Omental fat pad (tissue), 4 donors: ENCODE data around the gene SGSH. TPM values are rescaled to one million over a fixed set of nuclear protein-coding genes. Genes with fewer than 3 reads are reported as not detected.
A peak's percentile ranks its signal among the peaks of the same experiment; 100 is the strongest.

ENCODE experiments used
- ATAC-seq: fragments of 150-250 bp; one replicate; pipeline ENCODE4 v1.9.1; 2016; ENCODE audit warnings: mild to moderate bottlenecking, moderate library complexity; ENCODE audit not compliant: low FRiP score
- DNase-seq: peaks from one replicate; pipeline ENCODE4 v3.0.0-alpha.2; 2019; ENCODE audit warnings: low spot score
- total RNA-seq, 4 donors: library from RNA; depleted of rRNA; stranded (reverse); fragments of >200 nt; gene quantifications; one replicate each; pipeline ENCODE4 v1.1.0, GENCODE V29; 2016
- TF ChIP-seq, protein P1 (sequence below), 3 donors: fragments of 450-650 bp; IDR thresholded peaks; one replicate each; pipeline ENCODE4 v1.5.1; 2016 to 2017; ENCODE audit warnings: antibody characterized with exemption in 3 of 3, mild to moderate bottlenecking in 3 of 3, moderate library complexity in 2 of 3

The SGSH gene
- total RNA-seq, 4 donors from 2014 or later, result 16.2 to 32.2 (median 28.0) TPM

DNA sequence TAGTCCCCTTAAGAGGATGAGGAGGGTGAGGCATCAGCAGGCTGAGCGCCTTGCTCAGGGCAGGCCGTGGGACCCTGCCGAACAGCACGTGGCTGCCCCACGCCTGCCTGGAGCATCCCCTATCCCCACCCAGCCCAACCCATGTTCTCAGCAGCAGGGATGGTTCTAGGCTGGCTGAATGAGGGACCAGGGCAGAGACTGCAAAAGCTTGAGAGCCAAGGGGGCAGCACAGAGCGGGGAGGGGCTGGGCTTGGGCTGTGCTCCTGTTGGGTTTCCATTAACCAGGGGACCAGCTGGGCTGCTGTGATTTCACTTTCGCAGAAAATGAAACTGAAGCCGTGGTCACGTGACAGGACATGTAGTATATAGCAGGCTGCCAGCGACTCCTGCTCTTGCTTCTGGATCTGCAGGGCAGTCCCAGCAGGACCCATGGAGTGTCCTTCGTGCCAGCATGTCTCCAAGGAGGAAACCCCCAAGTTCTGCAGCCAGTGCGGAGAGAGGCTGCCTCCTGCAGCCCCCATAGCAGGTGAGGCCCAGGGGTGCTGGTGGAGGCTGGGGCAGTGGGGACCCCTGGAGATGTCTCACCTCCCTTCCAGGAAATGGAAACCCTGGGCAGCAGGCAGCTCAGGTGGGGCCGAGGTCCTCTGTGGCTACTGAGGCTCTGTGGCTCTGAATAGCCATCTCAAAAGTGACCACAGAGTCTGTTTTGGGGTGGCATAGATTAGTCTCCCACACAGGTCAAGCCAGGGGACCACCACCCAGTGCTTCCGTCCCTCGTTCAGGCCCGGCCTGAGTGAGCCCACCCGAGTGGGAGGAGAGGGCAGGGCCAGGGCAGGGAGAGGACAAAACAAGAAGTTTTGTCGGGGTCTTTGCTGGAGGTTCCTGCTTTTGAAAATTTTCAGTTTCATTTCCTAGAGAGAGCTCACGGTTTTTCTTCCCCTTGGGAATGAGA, 43.4 kb upstream of the SGSH start:
- TF ChIP-seq, protein P1, sequence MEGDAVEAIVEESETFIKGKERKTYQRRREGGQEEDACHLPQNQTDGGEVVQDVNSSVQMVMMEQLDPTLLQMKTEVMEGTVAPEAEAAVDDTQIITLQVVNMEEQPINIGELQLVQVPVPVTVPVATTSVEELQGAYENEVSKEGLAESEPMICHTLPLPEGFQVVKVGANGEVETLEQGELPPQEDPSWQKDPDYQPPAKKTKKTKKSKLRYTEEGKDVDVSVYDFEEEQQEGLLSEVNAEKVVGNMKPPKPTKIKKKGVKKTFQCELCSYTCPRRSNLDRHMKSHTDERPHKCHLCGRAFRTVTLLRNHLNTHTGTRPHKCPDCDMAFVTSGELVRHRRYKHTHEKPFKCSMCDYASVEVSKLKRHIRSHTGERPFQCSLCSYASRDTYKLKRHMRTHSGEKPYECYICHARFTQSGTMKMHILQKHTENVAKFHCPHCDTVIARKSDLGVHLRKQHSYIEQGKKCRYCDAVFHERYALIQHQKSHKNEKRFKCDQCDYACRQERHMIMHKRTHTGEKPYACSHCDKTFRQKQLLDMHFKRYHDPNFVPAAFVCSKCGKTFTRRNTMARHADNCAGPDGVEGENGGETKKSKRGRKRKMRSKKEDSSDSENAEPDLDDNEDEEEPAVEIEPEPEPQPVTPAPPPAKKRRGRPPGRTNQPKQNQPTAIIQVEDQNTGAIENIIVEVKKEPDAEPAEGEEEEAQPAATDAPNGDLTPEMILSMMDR (IDR thresholded peaks at IDR 0.05), result no peak
- DNase-seq (peak; percentile 70), ATAC-seq (peak; percentile 33)

DNA sequence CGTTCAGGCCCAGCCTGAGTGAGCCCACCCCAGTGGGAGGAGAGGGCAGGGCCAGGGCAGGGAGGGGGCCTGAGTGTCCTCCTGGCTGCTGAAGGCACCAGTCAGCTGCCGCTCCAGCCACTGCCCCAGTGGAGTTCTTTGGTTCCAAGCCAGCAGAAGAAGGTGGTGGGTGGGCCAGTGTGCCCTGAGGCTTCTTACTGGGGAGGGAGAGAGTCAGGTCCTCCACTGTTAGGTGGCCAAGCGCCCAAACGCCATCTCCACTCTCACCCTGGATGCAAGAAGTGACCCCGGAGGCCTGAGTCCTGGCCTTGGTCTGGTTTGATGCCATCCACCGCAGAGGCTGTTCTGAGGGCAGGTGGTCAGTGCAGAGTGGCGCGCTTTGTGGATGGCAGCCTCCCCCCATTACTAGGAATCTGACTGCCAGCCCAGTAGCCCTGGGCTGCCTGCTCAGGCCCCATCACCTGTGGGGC, 42.7 kb upstream of the SGSH start:
- no peak for ATAC-seq
- no peak for DNase-seq
- TF ChIP-seq, protein P1 (IDR thresholded peaks at IDR 0.05), result no peak

DNA sequence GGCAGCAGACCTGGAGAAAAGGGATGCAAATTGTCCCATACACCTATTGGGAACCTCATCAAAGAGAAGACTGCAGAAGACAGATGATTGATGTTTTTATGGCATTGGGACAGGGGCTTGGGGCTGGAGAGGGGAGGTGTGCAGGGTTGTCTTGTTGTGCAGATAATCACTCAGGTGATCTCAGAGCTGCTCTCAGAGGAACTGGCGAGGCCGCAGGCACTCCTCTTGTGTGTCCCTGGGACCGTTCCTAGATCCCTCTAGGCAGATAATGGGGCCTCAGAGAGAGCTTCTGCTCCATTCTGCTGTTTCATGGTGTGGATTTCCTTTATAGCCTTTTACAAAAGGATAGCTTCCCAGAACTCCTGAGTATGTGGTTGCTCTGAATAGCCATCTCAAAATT, 42.2 kb upstream of the SGSH start:
- TF ChIP-seq, protein P1 (IDR thresholded peaks at IDR 0.05), result no peak
- no peak for ATAC-seq
- DNase-seq, result no peak

DNA sequence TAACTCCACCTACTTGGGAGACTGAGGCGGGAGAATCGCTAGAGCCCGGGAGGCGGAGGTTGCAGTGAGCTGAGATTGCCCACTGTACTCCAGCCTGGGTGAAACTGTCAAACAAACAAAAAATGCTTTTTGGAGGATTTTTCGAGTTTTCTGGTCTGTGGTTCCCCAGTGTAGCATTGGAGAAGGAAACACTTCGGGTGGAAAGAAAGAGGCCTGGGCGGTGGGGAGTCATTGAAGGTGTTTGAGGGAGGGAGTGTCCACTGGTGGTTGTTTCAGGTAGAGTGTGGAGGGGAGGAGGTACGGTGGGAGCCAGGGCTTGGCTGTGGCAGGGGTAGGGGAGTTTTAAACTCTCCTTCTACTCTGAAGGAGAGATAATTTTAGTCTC, 41.8 kb upstream of the SGSH start:
- ATAC-seq (no peak), DNase-seq (no peak)
- TF ChIP-seq, protein P1 (IDR thresholded peaks at IDR 0.05), result no peak

DNA sequence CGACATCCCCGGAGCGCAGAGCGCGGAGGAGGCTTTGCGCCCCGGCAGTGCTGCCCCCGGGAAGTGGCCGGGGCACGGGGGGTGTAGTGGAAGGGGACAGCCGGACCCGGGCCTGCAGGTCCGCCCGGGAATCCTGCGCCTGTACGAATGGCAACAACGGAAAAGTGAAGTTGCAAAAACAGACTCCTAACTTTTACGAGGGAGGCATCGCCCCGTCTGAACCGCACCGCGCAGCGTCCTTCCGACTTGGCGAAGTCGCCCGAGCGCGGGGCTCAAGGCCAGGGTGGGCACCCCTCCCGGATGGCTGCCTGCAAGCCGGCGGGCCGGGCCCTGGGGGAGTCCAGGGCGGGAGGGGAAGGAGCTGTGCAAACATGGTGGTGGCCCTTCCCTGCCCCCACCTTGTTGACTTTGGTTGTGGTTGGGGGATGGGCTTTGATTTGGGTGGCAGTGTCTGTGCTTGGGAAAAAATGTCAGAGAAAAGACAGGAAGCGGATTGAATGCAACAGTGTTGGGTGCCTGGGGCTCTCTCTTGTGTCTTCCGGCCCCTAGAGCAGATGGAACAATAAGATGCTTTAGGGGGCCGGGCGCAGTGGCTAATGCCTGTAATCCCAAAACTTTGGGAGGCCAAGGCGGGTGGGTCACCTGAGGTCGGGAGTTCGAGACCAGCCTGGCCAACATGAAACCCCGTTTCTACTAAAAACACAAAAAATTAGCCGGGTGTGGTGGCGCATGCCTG, 41.2 kb upstream of the SGSH start:
- peak; percentile 33 for DNase-seq

DNA sequence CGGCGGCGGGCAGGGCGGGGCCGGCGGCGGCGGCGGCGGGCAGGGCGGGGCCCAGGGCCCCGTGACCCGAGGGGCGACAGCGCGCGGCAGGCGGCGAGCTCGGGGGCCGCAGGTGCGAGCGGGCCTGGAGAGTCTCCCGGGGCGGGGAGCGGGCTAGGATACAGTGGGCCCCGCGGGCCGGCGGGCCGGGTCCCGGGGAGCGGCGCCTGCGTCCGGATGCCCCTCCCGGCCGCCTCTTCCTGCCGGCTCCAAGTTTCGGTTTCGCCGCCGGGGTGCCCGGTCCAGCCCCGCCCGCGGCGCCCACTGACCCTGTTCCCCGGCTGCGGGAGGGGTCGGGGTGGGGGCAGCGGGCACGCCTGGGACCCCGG, 40.6 kb upstream of the SGSH start, which contains the start of gene RNF213:
Gene RNF213, plus strand, starts transcription at position 62 of the 368 bp plus-strand sequence. CDS start 2,830 bp downstream, outside the sequence.
- no peak for DNase-seq
- ATAC-seq, result peak; percentile 37
- TF ChIP-seq, protein P1 (IDR thresholded peaks at IDR 0.05), result no peak

More for the DNA sequence above, 41.2 kb upstream of the SGSH start:
- TF ChIP-seq, protein P1 (IDR thresholded peaks at IDR 0.05), result no peak
- ATAC-seq, result peak; percentile 7
